Astrocyte (in vitro differentiated cells and primary cell): ENCODE measurements around the gene ATOH7.

Experiments
- EZH2 ChIP-seq: IDR thresholded peaks from 2 replicates; pipeline ENCODE4 v1.6.1; 2012; ENCODE audit warnings: mild to moderate bottlenecking, low read length, inconsistent platforms; ENCODE audit not compliant: insufficient read depth
- TF ChIP-seq, protein P1 (sequence below): IDR thresholded peaks from 2 replicates; pipeline ENCODE4 v1.5.1; 2011; ENCODE audit warnings: low read depth, mild to moderate bottlenecking, inconsistent platforms, low read length, moderate library complexity; ENCODE audit not compliant: insufficient read depth

DNA sequence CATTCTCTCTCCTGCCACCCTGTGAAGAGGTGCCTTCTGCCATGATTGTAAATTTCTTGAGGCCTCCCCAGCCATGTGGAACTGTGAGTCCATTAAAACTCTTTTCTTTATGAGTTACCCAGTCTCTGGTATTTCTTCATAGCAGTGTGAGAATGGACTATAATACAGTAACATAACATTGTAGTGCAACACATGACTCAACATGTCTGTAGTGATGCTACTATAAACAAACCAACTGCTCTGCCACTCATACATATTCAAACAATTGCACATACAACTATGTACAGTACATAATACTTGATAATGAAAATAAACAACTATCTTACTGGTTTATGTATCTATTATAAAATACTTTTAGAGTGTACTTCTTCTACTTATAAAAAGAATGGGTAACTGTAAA is 7.1 kb downstream of the ATOH7 start:
- TF ChIP-seq, protein P1, sequence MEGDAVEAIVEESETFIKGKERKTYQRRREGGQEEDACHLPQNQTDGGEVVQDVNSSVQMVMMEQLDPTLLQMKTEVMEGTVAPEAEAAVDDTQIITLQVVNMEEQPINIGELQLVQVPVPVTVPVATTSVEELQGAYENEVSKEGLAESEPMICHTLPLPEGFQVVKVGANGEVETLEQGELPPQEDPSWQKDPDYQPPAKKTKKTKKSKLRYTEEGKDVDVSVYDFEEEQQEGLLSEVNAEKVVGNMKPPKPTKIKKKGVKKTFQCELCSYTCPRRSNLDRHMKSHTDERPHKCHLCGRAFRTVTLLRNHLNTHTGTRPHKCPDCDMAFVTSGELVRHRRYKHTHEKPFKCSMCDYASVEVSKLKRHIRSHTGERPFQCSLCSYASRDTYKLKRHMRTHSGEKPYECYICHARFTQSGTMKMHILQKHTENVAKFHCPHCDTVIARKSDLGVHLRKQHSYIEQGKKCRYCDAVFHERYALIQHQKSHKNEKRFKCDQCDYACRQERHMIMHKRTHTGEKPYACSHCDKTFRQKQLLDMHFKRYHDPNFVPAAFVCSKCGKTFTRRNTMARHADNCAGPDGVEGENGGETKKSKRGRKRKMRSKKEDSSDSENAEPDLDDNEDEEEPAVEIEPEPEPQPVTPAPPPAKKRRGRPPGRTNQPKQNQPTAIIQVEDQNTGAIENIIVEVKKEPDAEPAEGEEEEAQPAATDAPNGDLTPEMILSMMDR, result no peak
- no peak for TF ChIP-seq EZH2
